HG03575 (cell line): ENCODE measurements around the gene TMEM179B.
A peak's percentile ranks its signal among the peaks of the same experiment; 100 is the strongest.
"Not testable (repeated sequence)": the region's sequence is repeated elsewhere in the genome, so short reads cannot be mapped to it uniquely, and the experiment has no call there.

Experiments used
- ATAC-seq: cut with Tn5 transposase; IDR thresholded peaks from one replicate; pipeline ENCODE4 v1.9.1; 2021; ENCODE audit not compliant: unreplicated experiment, insufficient number of reproducible peaks, low FRiP score; ENCODE audit errors: extremely low read depth

The TMEM179B gene

GRCh38 chr11:62787005-62787759 lies at the start of gene TMEM179B:
TMEM179B (plus strand) TSS chr11:62787402; CDS start chr11:62787432, 30 bp downstream.
- ATAC-seq: no peak

GRCh38 chr11:62747475-62748160 lies 39.6 kb upstream of the TMEM179B start:
- ATAC-seq: no peak

- not testable (repeated sequence) for ATAC-seq
Observed at GRCh38 chr11:62749931-62750330, 37.3 kb upstream of the TMEM179B start.

GRCh38 chr11:62752177-62752785 lies 34.9 kb upstream of the TMEM179B start:
- no peak for ATAC-seq

GRCh38 chr11:62752994-62753735 lies 34.0 kb upstream of the TMEM179B start:
- no peak for ATAC-seq

GRCh38 chr11:62753736-62754603 lies 33.2 kb upstream of the TMEM179B start, which contains the start of gene ZBTB3:
ZBTB3 (minus strand) TSS chr11:62754160; CDS start chr11:62753664, 496 bp downstream.
- ATAC-seq: peak; percentile 87

GRCh38 chr11:62755086-62755615 lies 32.1 kb upstream of the TMEM179B start:
- ATAC-seq: no peak

GRCh38 chr11:62757846-62758788 lies 29.1 kb upstream of the TMEM179B start:
- ATAC-seq: no peak

- not testable (repeated sequence) for ATAC-seq
Observed at GRCh38 chr11:62760867-62761227, 26.4 kb upstream of the TMEM179B start.

GRCh38 chr11:62770778-62771143 lies 16.4 kb upstream of the TMEM179B start:
- ATAC-seq: no peak

GRCh38 chr11:62771144-62772021 lies 15.8 kb upstream of the TMEM179B start, which contains the start of gene TAF6L:
TAF6L (plus strand) TSS chr11:62771396; CDS start chr11:62775784, 4,388 bp downstream.
- ATAC-seq: peak; percentile 31

- no peak for ATAC-seq
Observed at GRCh38 chr11:62774407-62774806, 12.8 kb upstream of the TMEM179B start.

- no peak for ATAC-seq
Observed at GRCh38 chr11:62775646-62776045, 11.6 kb upstream of the TMEM179B start.

- ATAC-seq: no peak
Observed at GRCh38 chr11:62777389-62777788, 9.8 kb upstream of the TMEM179B start.

- ATAC-seq: no peak
Observed at GRCh38 chr11:62778441-62778840, 8.8 kb upstream of the TMEM179B start.

GRCh38 chr11:62782753-62783152 lies 4.4 kb upstream of the TMEM179B start:
- no peak for ATAC-seq
